PC-3 (cell line): ENCODE data around the gene CCSER2. TPM values are rescaled to one million over a fixed set of nuclear protein-coding genes. Genes with fewer than 3 reads are reported as not detected.

Source experiments
- ATAC-seq: fragments of 200-7000 bp; cut with Tn5 transposase; 2 replicates; pipeline ENCODE4 v1.9.1; 2020; ENCODE audit warnings: mild to moderate bottlenecking, moderate library complexity
- BruUV-seq: library from RNA; stranded (reverse); fragments of 400-500 nt; replicated peaks from 2 replicates; lab custom pipeline; 2021; lab: Mats Ljungman, UMichigan
- CTCF ChIA-PET: fragments of 300-600 bp; sonication (Branson Sonifier 250); formaldehyde crosslinking; loops from one replicate; lab custom pipeline; 2022; ENCODE audit warnings: antibody characterized with exemption; lab: Charles Lee
- POLR2A ChIA-PET: fragments of 300-600 bp; sonication (Branson Sonifier 250); formaldehyde crosslinking; loops from one replicate; lab custom pipeline; 2022; ENCODE audit warnings: antibody characterized with exemption; ENCODE audit not compliant: unreplicated experiment; lab: Charles Lee
- DNase-seq: peaks from one replicate; pipeline ENCODE4 v3.0.0-alpha.2; 2015
- H2AFZ ChIP-seq: fragments of 300-600 bp; sonication (generic); 2 replicates; pipeline ENCODE4 v1.6.0; 2016; ENCODE audit warnings: antibody characterized with exemption, low read length
- H3F3A ChIP-seq: fragments of 300-600 bp; sonication (generic); one replicate; pipeline ENCODE4 v1.6.0; 2017; ENCODE audit warnings: antibody characterized with exemption, low read length, control low read depth, mild to moderate bottlenecking; ENCODE audit not compliant: unreplicated experiment
- H3K27ac ChIP-seq: fragments of 300-600 bp; sonication (generic); 2 replicates; pipeline ENCODE4 v1.5.1; 2016; ENCODE audit warnings: mild to moderate bottlenecking, low read length
- H3K27me3 ChIP-seq: fragments of 300-600 bp; sonication (generic); 2 replicates; pipeline ENCODE4 v1.6.1; 2016; ENCODE audit warnings: low read length, mixed read lengths
- H3K36me3 ChIP-seq: fragments of 300-600 bp; sonication (generic); 2 replicates; pipeline ENCODE4 v1.6.1; 2016; ENCODE audit warnings: low read depth, mixed run types, low read length, mixed read lengths
- H3K4me1 ChIP-seq: fragments of 300-600 bp; sonication (generic); 2 replicates; pipeline ENCODE4 v1.5.1; 2016; ENCODE audit warnings: low read length; ENCODE audit not compliant: insufficient read depth
- H3K4me2 ChIP-seq: fragments of 300-600 bp; sonication (generic); 2 replicates; pipeline ENCODE4 v1.6.0; 2016; ENCODE audit warnings: low read length
- H3K4me3 ChIP-seq: fragments of 300-600 bp; sonication (generic); 2 replicates; pipeline ENCODE4 v1.5.1; 2016; ENCODE audit warnings: mild to moderate bottlenecking, low read length, mixed read lengths
- H3K79me2 ChIP-seq: fragments of 300-600 bp; sonication (generic); 2 replicates; pipeline ENCODE4 v1.6.1; 2017; ENCODE audit warnings: low read length, mixed read lengths
- H3K9ac ChIP-seq: fragments of 300-600 bp; sonication (generic); 2 replicates; pipeline ENCODE4 v1.6.0; 2016; ENCODE audit warnings: mild to moderate bottlenecking, low read length
- H3K9me2 ChIP-seq: fragments of 300-600 bp; sonication (generic); replicated peaks from 2 replicates; pipeline ENCODE4 v1.6.1; 2016; ENCODE audit warnings: mixed run types, low read length, mixed read lengths
- H3K9me3 ChIP-seq: fragments of 300-600 bp; sonication (generic); 2 replicates; pipeline ENCODE4 v1.6.1; 2016; ENCODE audit warnings: low read length, mixed read lengths
- H4K20me1 ChIP-seq: fragments of 300-600 bp; sonication (generic); 2 replicates; pipeline ENCODE4 v1.6.1; 2016; ENCODE audit warnings: low read length, mixed read lengths
- CTCF ChIP-seq: fragments of 300-600 bp; sonication (generic); conservative IDR thresholded peaks from 2 replicates; pipeline ENCODE4 v1.5.1; 2017; ENCODE audit warnings: antibody characterized with exemption, low read depth, mild to moderate bottlenecking, low read length
- EZH2 ChIP-seq: fragments of 300-600 bp; sonication (generic); IDR thresholded peaks from one replicate; pipeline ENCODE4 v1.6.1; 2017; ENCODE audit warnings: antibody characterized with exemption, mild to moderate bottlenecking, low read length; ENCODE audit not compliant: unreplicated experiment
- EZH2phosphoT487 ChIP-seq: fragments of 300-600 bp; sonication (generic); IDR thresholded peaks from 2 replicates; pipeline ENCODE4 v1.6.1; 2018; ENCODE audit warnings: mild to moderate bottlenecking, antibody characterized with exemption, low read length, borderline replicate concordance
- intact Hi-C: fragments of 100-400 bp; cut with micrococcal nuclease; formaldehyde crosslinking; loops from 2 replicates; pipeline ENCODE4 v1.9.0; 2023
- total RNA-seq: library from RNA; depleted of rRNA; stranded (reverse); fragments of >200 nt; gene quantifications from 2 replicates; pipeline ENCODE4 v1.2.3, GENCODE V29; 2014

The CCSER2 gene
- total RNA-seq, 1 experiment from 2014 or later = 10.2 TPM

- Histone ChIP-seq H3K4me3 (no peak overlapping the region), H3F3A (no peaks in the 10 kb centered on the region), H3K4me1 (peaks cover 19% of the 10 kb centered on the region), H3K79me2 (no peaks in the 10 kb centered on the region), H3K9me3 (no peaks in the 10 kb centered on the region), H3K36me3 (no peaks in the 10 kb centered on the region), H4K20me1 (no peaks in the 10 kb centered on the region), H3K9me2 (no peaks in the 10 kb centered on the region), H3K4me2 (no peak overlapping the region), H3K27ac (no peak overlapping the region), H3K27me3 (no peaks in the 10 kb centered on the region), H2AFZ (no peak overlapping the region), H3K9ac (no peak overlapping the region)
- POLR2A ChIA-PET = no interaction called here
- intact Hi-C loops = no loop called here
- no peak for TF ChIP-seq EZH2
- TF ChIP-seq CTCF = no peak
- TF ChIP-seq EZH2phosphoT487 = no peak
- CTCF ChIA-PET = no interaction called here
- ATAC-seq (no peak), DNase-seq (no peak)
- BruUV-seq = no TSS peak
Measured at GRCh38 chr10:84312816-84313215, 15.6 kb upstream of the CCSER2 start.

GRCh38 chr10:84314275-84314674 lies 14.1 kb upstream of the CCSER2 start:
- Histone ChIP-seq H3K9me2 (no peaks in the 10 kb centered on the region), H3K4me3 (no peak overlapping the region), H4K20me1 (no peaks in the 10 kb centered on the region), H3K36me3 (no peaks in the 10 kb centered on the region), H3K9me3 (no peaks in the 10 kb centered on the region), H3K4me1 (peaks cover 5% of the 10 kb centered on the region; the same call in 1 of the 2 replicates), H3F3A (no peaks in the 10 kb centered on the region), H3K9ac (no peak overlapping the region), H3K4me2 (no peak overlapping the region), H3K79me2 (no peaks in the 10 kb centered on the region), H3K27ac (no peak overlapping the region), H3K27me3 (no peaks in the 10 kb centered on the region), H2AFZ (no peak overlapping the region)
- intact Hi-C loops = no loop called here
- no peak for DNase-seq
- no peak for ATAC-seq
- CTCF ChIA-PET = no interaction called here
- TF ChIP-seq CTCF (no peak), EZH2phosphoT487 (no peak), EZH2 (no peak)
- POLR2A ChIA-PET = no interaction called here
- BruUV-seq = no TSS peak

GRCh38 chr10:84317174-84317573 lies 11.2 kb upstream of the CCSER2 start:
- H3K9me3 ChIP-seq = no peaks in the 10 kb centered on the region
- TF ChIP-seq EZH2phosphoT487 (no peak), EZH2 (no peak), CTCF (no peak)
- H3K27me3 ChIP-seq = no peaks in the 10 kb centered on the region
- H3K9ac ChIP-seq = no peak overlapping the region
- H2AFZ ChIP-seq = no peak overlapping the region
- no peak overlapping the region for H3K4me2 ChIP-seq
- BruUV-seq = no TSS peak
- POLR2A ChIA-PET = no interaction called here
- H3K4me3 ChIP-seq = no peak overlapping the region
- no peaks in the 10 kb centered on the region for H3F3A ChIP-seq
- intact Hi-C loops = no loop called here
- CTCF ChIA-PET = no interaction called here
- DNase-seq (no peak), ATAC-seq (no peak)
- no peaks in the 10 kb centered on the region for H3K36me3 ChIP-seq
- no peaks in the 10 kb centered on the region for H4K20me1 ChIP-seq
- no peaks in the 10 kb centered on the region for H3K9me2 ChIP-seq
- no peaks in the 10 kb centered on the region for H3K79me2 ChIP-seq
- H3K27ac ChIP-seq = no peak overlapping the region
- 0 out of 2 replicates have a peak, but pooled peaks cover 4% of the 10 kb centered on the region for H3K4me1 ChIP-seq
